H1 (cell line): ENCODE data around the gene TAF12. TPM values are rescaled to one million over a fixed set of nuclear protein-coding genes. Genes with fewer than 3 reads are reported as not detected.

Experiments used
- CTCF ChIA-PET: fragments of 300-600 bp; sonication (Branson Sonifier 250); formaldehyde crosslinking; loops from one replicate; lab custom pipeline; 2021; ENCODE audit not compliant: partially characterized antibody; lab: Charles Lee
- POLR2A ChIA-PET: fragments of 300-600 bp; sonication (Branson Sonifier 250); formaldehyde crosslinking; loops from one replicate; lab custom pipeline; 2021; ENCODE audit warnings: inconsistent platforms; ENCODE audit not compliant: partially characterized antibody; lab: Charles Lee
- DNase-seq, 2 experiments: peaks; one replicate each; pipeline versions ENCODE4 v3.0.0 to v3.0.0-alpha.2; 2010 to 2022; ENCODE audit warnings: low spot score in 2 of 2, low read depth in 1 of 2, mixed read lengths in 1 of 2
- FAIRE-seq: peaks from 2 replicates; lab custom pipeline; 2011; peaks lifted over from hg19 to GRCh38; lab: Jason Lieb, UNC
- H2AFZ ChIP-seq: 2 replicates; pipeline ENCODE4 v1.8.1; 2012; ENCODE audit warnings: low read length, inconsistent platforms
- H2AK5ac ChIP-seq: 2 replicates; pipeline ENCODE4 v1.6.1; 2013; ENCODE audit warnings: low read depth, low read length
- H2BK120ac ChIP-seq: replicated peaks from 2 replicates; pipeline ENCODE3; 2013; ENCODE audit warnings: low read depth, low read length, inconsistent platforms
- H2BK12ac ChIP-seq: 2 replicates; pipeline ENCODE4 v1.6.1; 2013; ENCODE audit warnings: low read depth, low read length
- H2BK15ac ChIP-seq: 2 replicates; pipeline ENCODE4 v1.6.1; 2013; ENCODE audit warnings: low read length
- H2BK20ac ChIP-seq: 2 replicates; pipeline ENCODE4 v1.6.1; 2013; ENCODE audit warnings: low read length
- H2BK5ac ChIP-seq: 2 replicates; pipeline ENCODE4 v1.6.1; 2013; ENCODE audit warnings: low read depth, low read length
- H3K14ac ChIP-seq: 2 replicates; pipeline ENCODE4 v1.6.1; 2013; ENCODE audit warnings: inconsistent platforms; ENCODE audit not compliant: insufficient read length
- H3K18ac ChIP-seq: 2 replicates; pipeline ENCODE4 v1.6.1; 2013; ENCODE audit warnings: low read length; ENCODE audit errors: extremely low read depth
- H3K23ac ChIP-seq: 2 replicates; pipeline ENCODE4 v1.6.1; 2013; ENCODE audit warnings: inconsistent platforms; ENCODE audit not compliant: insufficient read length
- H3K23me2 ChIP-seq: 2 replicates; pipeline ENCODE4 v1.6.1; 2013; ENCODE audit warnings: low read depth, low read length
- H3K27ac ChIP-seq: 2 replicates; pipeline ENCODE4 v1.6.1; 2011; ENCODE audit warnings: low read depth, low read length, inconsistent platforms
- H3K27me3 ChIP-seq, 4 experiments: replicated peaks in 1 of 4; 1 replicate in 1 of 4; 2 replicates in 3 of 4; pipeline versions ENCODE4 v1.6.1 to v1.8.1; 2011 to 2013; ENCODE audit warnings: low read length in 3 of 4, mild to moderate bottlenecking in 3 of 4, inconsistent platforms in 2 of 4, mixed read lengths in 2 of 4, moderate library complexity in 1 of 4; ENCODE audit not compliant: control insufficient read depth in 3 of 4, insufficient read depth in 3 of 4; ENCODE audit errors: extremely low read depth in 1 of 4
- H3K36me3 ChIP-seq, 4 experiments: 2 replicates each; pipeline versions ENCODE4 v1.6.1 to v1.8.1; 2011 to 2013; ENCODE audit warnings: mild to moderate bottlenecking in 4 of 4, low read length in 3 of 4, moderate library complexity in 2 of 4, control low read depth in 1 of 4, inconsistent platforms in 1 of 4; ENCODE audit not compliant: insufficient read depth in 4 of 4, control insufficient read depth in 2 of 4
- H3K4ac ChIP-seq: replicated peaks from 2 replicates; pipeline ENCODE3; 2013; ENCODE audit warnings: low read length, low read depth, mixed read lengths, inconsistent platforms; ENCODE audit not compliant: insufficient read length
- H3K4me1 ChIP-seq, 4 experiments: replicated peaks in 1 of 4; 1 replicate in 1 of 4; 2 replicates in 3 of 4; pipeline versions ENCODE4 v1.6.1 to v1.8.1; 2011 to 2013; ENCODE audit warnings: low read length in 3 of 4, inconsistent platforms in 2 of 4, mixed read lengths in 1 of 4; ENCODE audit not compliant: insufficient read depth in 4 of 4, control insufficient read depth in 3 of 4
- H3K4me2 ChIP-seq, 2 experiments: 2 replicates each; pipeline versions ENCODE4 v1.6.1 to v1.8.1; 2011 to 2013; ENCODE audit warnings: low read depth in 2 of 2, low read length in 2 of 2, control low read depth in 1 of 2, inconsistent platforms in 1 of 2, mild to moderate bottlenecking in 1 of 2; ENCODE audit not compliant: insufficient read depth in 1 of 2
- H3K4me3 ChIP-seq, 4 experiments: fragments of 200-600, 300-600 bp in 1 of 4; sonication (generic), shearing (Covaris generic), sonication (Bioruptor Twin) in 1 of 4; 2 replicates each; pipeline versions ENCODE4 v1.5.1 to v1.8.1; 2011 to 2016; ENCODE audit warnings: low read length in 4 of 4, low read depth in 3 of 4, control low read depth in 2 of 4, inconsistent platforms in 2 of 4, mild to moderate bottlenecking in 2 of 4, mixed read lengths in 1 of 4, moderate library complexity in 1 of 4; ENCODE audit not compliant: insufficient read depth in 2 of 4; ENCODE audit errors: extremely low read depth in 1 of 4
- H3K56ac ChIP-seq: replicated peaks from 2 replicates; pipeline ENCODE3; 2013; ENCODE audit warnings: low read depth, mild to moderate bottlenecking, mixed read lengths, low read length, inconsistent platforms; ENCODE audit not compliant: insufficient read length
- H3K79me1 ChIP-seq: 2 replicates; pipeline ENCODE4 v1.6.1; 2013; ENCODE audit warnings: low read depth, low read length, control low read depth
- H3K79me2 ChIP-seq, 2 experiments: 2 replicates each; pipeline versions ENCODE4 v1.6.1 to v1.8.1; 2012 to 2013; ENCODE audit warnings: low read length in 2 of 2, mild to moderate bottlenecking in 2 of 2, inconsistent platforms in 1 of 2; ENCODE audit not compliant: insufficient read depth in 2 of 2, control insufficient read depth in 1 of 2
- H3K9ac ChIP-seq, 4 experiments: replicated peaks in 1 of 4; 1 replicate in 1 of 4; 2 replicates in 3 of 4; pipeline versions ENCODE4 v1.6.1 to v1.8.1; 2011 to 2013; ENCODE audit warnings: low read depth in 3 of 4, low read length in 3 of 4, control low read depth in 2 of 4, mild to moderate bottlenecking in 2 of 4, moderate library complexity in 2 of 4, inconsistent platforms in 1 of 4; ENCODE audit errors: extremely low read depth in 1 of 4
- H3K9me3 ChIP-seq, 2 experiments: 2 replicates each; pipeline versions ENCODE4 v1.6.1 to v1.8.1; 2012 to 2013; ENCODE audit warnings: mild to moderate bottlenecking in 2 of 2, moderate library complexity in 2 of 2, control low read depth in 1 of 2, inconsistent platforms in 1 of 2, low read depth in 1 of 2, low read length in 1 of 2, mixed read lengths in 1 of 2; ENCODE audit not compliant: insufficient read depth in 2 of 2
- H4K20me1 ChIP-seq, 2 experiments: replicated peaks in 1 of 2; 2 replicates each; pipeline versions ENCODE3 to v1.8.1; 2011 to 2013; ENCODE audit warnings: inconsistent platforms in 2 of 2, low read length in 2 of 2, mild to moderate bottlenecking in 1 of 2; ENCODE audit not compliant: insufficient read depth in 2 of 2, control insufficient read depth in 1 of 2
- H4K5ac ChIP-seq: 2 replicates; pipeline ENCODE4 v1.6.1; 2013; ENCODE audit warnings: low read length, low read depth, mixed read lengths, inconsistent platforms; ENCODE audit not compliant: insufficient read length
- H4K8ac ChIP-seq: 2 replicates; pipeline ENCODE4 v1.8.0; 2013; ENCODE audit warnings: mild to moderate bottlenecking, moderate library complexity, low read length, inconsistent platforms; ENCODE audit not compliant: insufficient read depth; ENCODE audit errors: extremely low read depth
- H4K91ac ChIP-seq: replicated peaks from 2 replicates; pipeline ENCODE3; 2013; ENCODE audit warnings: low read length, mixed read lengths, inconsistent platforms; ENCODE audit not compliant: insufficient read length
- ATF2 ChIP-seq: IDR thresholded peaks from 2 replicates; pipeline ENCODE4 v1.6.1; 2012; ENCODE audit warnings: low read length, inconsistent platforms
- ATF3 ChIP-seq: IDR thresholded peaks from 2 replicates; pipeline ENCODE4 v1.6.1; 2011; ENCODE audit warnings: low read depth, mild to moderate bottlenecking, low read length; ENCODE audit not compliant: insufficient read depth
- CBX8 ChIP-seq: fragments of 300-800, 300-1000 bp; sonication (generic); IDR thresholded peaks from 2 replicates; pipeline ENCODE4 v1.7.1; 2016; ENCODE audit warnings: low read depth, low read length, borderline replicate concordance
- CTBP2 ChIP-seq: IDR thresholded peaks from 2 replicates; pipeline ENCODE4 v1.7.0; 2011; ENCODE audit warnings: borderline replicate concordance, mild to moderate bottlenecking, moderate library complexity, mixed read lengths, low read length; ENCODE audit not compliant: insufficient read depth, insufficient read length
- GABPA ChIP-seq: IDR thresholded peaks from 2 replicates; pipeline ENCODE4 v1.6.1; 2011; ENCODE audit warnings: mild to moderate bottlenecking, low read length, moderate library complexity, borderline replicate concordance; ENCODE audit not compliant: insufficient read depth
- KDM4A ChIP-seq: IDR thresholded peaks from one replicate; pipeline ENCODE4 v1.7.1; 2012; ENCODE audit warnings: low read depth, mild to moderate bottlenecking, moderate library complexity, low read length, inconsistent platforms; ENCODE audit not compliant: severe bottlenecking
- KDM5A ChIP-seq: fragments of 200-600 bp; IDR thresholded peaks from 2 replicates; pipeline ENCODE4 v1.7.1; 2012; ENCODE audit warnings: mild to moderate bottlenecking, low read length, inconsistent platforms, mixed read lengths
- SAP30 ChIP-seq: fragments of 300-600 bp; sonication (generic); IDR thresholded peaks from 2 replicates; pipeline ENCODE4 v1.7.1; 2012; ENCODE audit warnings: low read length, moderate library complexity, mild to moderate bottlenecking, inconsistent platforms; ENCODE audit not compliant: insufficient read depth, insufficient replicate concordance
- SRF ChIP-seq: IDR thresholded peaks from 2 replicates; pipeline ENCODE4 v1.6.1; 2011; ENCODE audit warnings: mild to moderate bottlenecking, low read depth, low read length, moderate library complexity
- WGBS, 2 experiments: shearing (Covaris generic) in 1 of 2; methylation state at CpG; one replicate each; pipeline versions ENCODE4 v1.1.6 to v1.1.7; 2013 to 2015; ENCODE audit warnings: low lambda C conversion rate in 2 of 2, mixed read lengths in 2 of 2, inconsistent platforms in 1 of 2, low coverage in 1 of 2, missing lambda C conversion rate in 1 of 2; ENCODE audit not compliant: insufficient replicate concordance in 2 of 2, insufficient coverage in 1 of 2, insufficient read length in 1 of 2; ENCODE audit errors: extremely low coverage in 1 of 2, missing lambda C conversion rate in 1 of 2; 5-methylcytosine and 5-hydroxymethylcytosine counted together
- polyA plus RNA-seq, 7 experiments: library from polyadenylated mRNA; depleted of rRNA in 3 of 7; stranded (reverse) in 5 of 7; unstranded in 2 of 7; fragments of >200 nt in 5 of 7; fragments of 200-250 nt in 2 of 7; gene quantifications; 1 replicate in 5 of 7; 2 replicates in 1 of 7; 4 replicates in 1 of 7; pipeline versions ENCODE4 v1.2.1 to v1.2.3, GENCODE V29; 2011 to 2013; ENCODE audit warnings: missing spikeins in 2 of 7, mixed read lengths in 2 of 7
- total RNA-seq: library from RNA; stranded (reverse); fragmentation: NEBNext Ultra II Directional; extraction: Animal tissue kit (Norgen Biotek cat#: 25700); gene quantifications from 2 replicates; pipeline ENCODE4 v1.2.1, GENCODE V29; 2021

TAF12 gene
- total and polyA plus RNA-seq, 2 of the 8 experiments (the other 6 are each of a cell fraction or from before 2014, with no cell fraction given) = 25.1 to 27.2 TPM

- Histone ChIP-seq H4K5ac (no peak overlapping the region), H3K36me3 (peaks cover 14 to 46% (median 41%) of the 10 kb centered on the region in 4 experiments), H3K56ac (no peak overlapping the region), H3K27ac (no peak overlapping the region), H3K9ac (no peak overlapping the region), H4K8ac (no peak overlapping the region), H4K91ac (no peak overlapping the region), H3K79me2 (no peaks in the 10 kb centered on the region), H3K23ac (no peak overlapping the region), H2BK5ac (no peak overlapping the region), H3K18ac (no peak overlapping the region), H3K9me3 (no peaks in the 10 kb centered on the region), H3K23me2 (no peaks in the 10 kb centered on the region), H3K27me3 (no peaks in the 10 kb centered on the region), H3K4me1 (no peaks in the 10 kb centered on the region), H2BK12ac (no peak overlapping the region), H2AFZ (no peak overlapping the region), H2BK15ac (no peak overlapping the region), H4K20me1 (peaks cover 0 to 1% of the 10 kb centered on the region in 2 experiments), H3K14ac (no peak overlapping the region), H2BK120ac (no peak overlapping the region), H3K4me3 (no peak overlapping the region), H3K4me2 (no peak overlapping the region), H3K4ac (no peak overlapping the region), H2BK20ac (no peak overlapping the region), H2AK5ac (no peak overlapping the region), H3K79me1 (no peaks in the 10 kb centered on the region)
- TF ChIP-seq KDM4A = no peak
- no peak for TF ChIP-seq ATF2
- TF ChIP-seq GABPA = no peak
- no peak for TF ChIP-seq KDM5A
- no peak for TF ChIP-seq CTBP2
- TF ChIP-seq ATF3 = no peak
- TF ChIP-seq CBX8 = no peak
- TF ChIP-seq SAP30 = no peak
- no peak for TF ChIP-seq SRF
- DNase-seq = no peak
- FAIRE-seq = no peak
- CTCF ChIA-PET = interaction anchor here (0.6 kb wide), 1 partner anchor 34 kb away, joined by 3 read pairs; no protein-coding TSS in a partner anchor
- POLR2A ChIA-PET = interaction anchor here (0.8 to 29.3 kb wide), 3 partner anchors 6 to 29 kb away, joined by 3 to 552 read pairs (median 552); partner anchors contain the start of gene TRNAU1AP
- 90% methylated on average over 2 of the region's 2 CpGs; no CpG with 5 or more reads in 1 of the 2 experiments for WGBS, 2 experiments
Measured at GRCh38 chr1:28566931-28567330, 75.9 kb downstream of the TAF12 start.
